Fibroblast of skin of abdomen (primary cell): ENCODE results near the gene SPDYE3.
"Not testable (repeated sequence)": the region's sequence is repeated elsewhere in the genome, so short reads cannot be mapped to it uniquely, and the experiment has no call there.

Experiments
- DNase-seq: peaks from one replicate; pipeline ENCODE4 v3.0.0-alpha.2; 2013

SPDYE3 gene

GRCh38 chr7:100352984-100353684 is 45.6 kb downstream of the SPDYE3 start:
- DNase-seq = no peak

- DNase-seq = no peak
Observed at GRCh38 chr7:100353685-100354330, 46.3 kb downstream of the SPDYE3 start.

GRCh38 chr7:100356416-100357068 is 49.0 kb downstream of the SPDYE3 start:
- no peak for DNase-seq

GRCh38 chr7:100357131-100357561 is 49.6 kb downstream of the SPDYE3 start:
- no peak for DNase-seq

- DNase-seq = no peak
Observed at GRCh38 chr7:100358027-100358856, 50.7 kb downstream of the SPDYE3 start, which contains the start of gene PILRB. TSS of gene PILRB (plus strand) at chr7:100358117. CDS start at chr7:100358303, 186 bp downstream.

GRCh38 chr7:100358857-100359212 is 51.3 kb downstream of the SPDYE3 start:
- no peak for DNase-seq

GRCh38 chr7:100360135-100360854 is 52.8 kb downstream of the SPDYE3 start:
- no peak for DNase-seq

GRCh38 chr7:100363098-100363497 is 55.6 kb downstream of the SPDYE3 start:
- no peak for DNase-seq

- DNase-seq = not testable (repeated sequence)
Observed at GRCh38 chr7:100363797-100364196, 56.3 kb downstream of the SPDYE3 start.

GRCh38 chr7:100364480-100364879 is 57.0 kb downstream of the SPDYE3 start:
- no peak for DNase-seq

GRCh38 chr7:100365998-100366367 is 58.5 kb downstream of the SPDYE3 start:
- DNase-seq = not testable (repeated sequence)

- no peak for DNase-seq
Observed at GRCh38 chr7:100366411-100367250, 59.1 kb downstream of the SPDYE3 start.

GRCh38 chr7:100367251-100367620 is 59.7 kb downstream of the SPDYE3 start:
- DNase-seq = no peak

GRCh38 chr7:100367676-100368613 is 60.4 kb downstream of the SPDYE3 start:
- no peak for DNase-seq

GRCh38 chr7:100369105-100369504 is 61.6 kb downstream of the SPDYE3 start:
- DNase-seq = no peak

- DNase-seq = no peak
Observed at GRCh38 chr7:100370303-100370702, 62.8 kb downstream of the SPDYE3 start.

- DNase-seq = no peak
Observed at GRCh38 chr7:100370746-100371145, 63.2 kb downstream of the SPDYE3 start.

GRCh38 chr7:100371561-100372171 is 64.2 kb downstream of the SPDYE3 start:
- no peak for DNase-seq
